B cell (primary cell): Measurements from ENCODE around the gene PFDN2.

ENCODE experiments used
- CTCF ChIP-seq: fragments of 200-600 bp; IDR thresholded peaks from one replicate; pipeline ENCODE4 v1.8.0; 2022; ENCODE audit warnings: antibody characterized with exemption, mild to moderate bottlenecking
- EZH2 ChIP-seq: IDR thresholded peaks from 2 replicates; pipeline ENCODE4 v1.6.1; 2012; ENCODE audit warnings: borderline replicate concordance, low read depth, mild to moderate bottlenecking, moderate library complexity, low read length; ENCODE audit not compliant: insufficient read depth, poor library complexity, severe bottlenecking

- no peak for TF ChIP-seq CTCF
- no peak for TF ChIP-seq EZH2
Observed at GRCh38 chr1:161164901-161165610, 47.2 kb upstream of the PFDN2 start.
